ENCODE results near the gene RBL2. TPM values are rescaled to one million over a fixed set of nuclear protein-coding genes. Genes with fewer than 3 reads are reported as not detected.

Gene RBL2
- total and polyA plus RNA-seq, 2 of the 13 experiments (the other 11 are each of a cell fraction or from before 2014, with no cell fraction given), result 41.2 to 60.9 TPM

GRCh38 chr16:53434377-53435065 lies at the start of gene RBL2 (continued):
- TF ChIP-seq MAFK (conservative IDR thresholded peaks at IDR 0.05 in 1 of 2, IDR thresholded peaks at IDR 0.05 in 1 of 2; ENCODE audit: low read length in 2 of 2) (no peak), SP4 (CRISPR knock-in tag; IDR thresholded peaks at IDR 0.05) (peak; percentile 64), KAT8 (CRISPR knock-in tag; IDR thresholded peaks at IDR 0.05) (peak; percentile 84), STAG1 (CRISPR knock-in tag; IDR thresholded peaks at IDR 0.05) (no peak), HNF4A (CRISPR knock-in tag; IDR thresholded peaks at IDR 0.05) (no peak), ZFP37 (CRISPR knock-in tag; IDR thresholded peaks at IDR 0.05; ENCODE audit: borderline replicate concordance) (no peak; the same call in 1 of the 2 replicates), ZSCAN25 (CRISPR knock-in tag; IDR thresholded peaks at IDR 0.05) (peak; percentile 71; the same call in 1 of the 2 replicates), RBAK (CRISPR knock-in tag; IDR thresholded peaks at IDR 0.05) (no peak), MEIS1 (CRISPR knock-in tag; IDR thresholded peaks at IDR 0.05; ENCODE audit: borderline replicate concordance) (peak; percentile 12), ZNF670 (CRISPR knock-in tag; IDR thresholded peaks at IDR 0.05; ENCODE audit: borderline replicate concordance) (peak; percentile 78; the same call in 1 of the 2 replicates), ZBTB34 (CRISPR knock-in tag; IDR thresholded peaks at IDR 0.05) (no peak), SIX4 (CRISPR knock-in tag; IDR thresholded peaks at IDR 0.05) (no peak), ZNF546 (CRISPR knock-in tag; conservative IDR thresholded peaks at IDR 0.05) (peak; percentile 46; the same call in 1 of the 2 replicates), ZNF572 (CRISPR knock-in tag; IDR thresholded peaks at IDR 0.05) (no peak), ZNF777 (CRISPR knock-in tag; IDR thresholded peaks at IDR 0.05) (peak; percentile 99), ZBTB8A (CRISPR knock-in tag; IDR thresholded peaks at IDR 0.05; ENCODE audit: borderline replicate concordance, low read depth) (no peak), ZNF800 (CRISPR knock-in tag; IDR thresholded peaks at IDR 0.05) (no peak), CTCF (CRISPR knock-in tag; IDR thresholded peaks at IDR 0.05) (peak; percentile 15), ZNF775 (CRISPR knock-in tag; IDR thresholded peaks at IDR 0.05; ENCODE audit: borderline replicate concordance) (no peak), ZNF746 (CRISPR knock-in tag; IDR thresholded peaks at IDR 0.05) (no peak), ZNF784 (CRISPR knock-in tag; IDR thresholded peaks at IDR 0.05; ENCODE audit: borderline replicate concordance) (peak; percentile 96), ZNF766 (CRISPR knock-in tag; IDR thresholded peaks at IDR 0.05; ENCODE audit: borderline replicate concordance) (no peak), ZNF430 (CRISPR knock-in tag; IDR thresholded peaks at IDR 0.05) (peak; percentile 77; the same call in 1 of the 2 replicates)

Measured in HepG2 (cell line).